Right lobe of liver (tissue), 6 donors: Measurements from ENCODE around the gene FHIT. TPM values are rescaled to one million over a fixed set of nuclear protein-coding genes. Genes with fewer than 3 reads are reported as not detected.

Experiments
- ATAC-seq, 4 donors: fragments of 200-7000 bp; cut with Tn5 transposase; one replicate each; pipeline ENCODE4 v1.9.1; 2020; ENCODE audit warnings: mild to moderate bottlenecking in 4 of 4, moderate library complexity in 4 of 4
- DNase-seq, 3 donors: peaks; one replicate each; pipeline ENCODE4 v3.0.0-alpha.2; 2020
- H3K27ac ChIP-seq, 3 donors: fragments of 200-600 bp; one replicate each; pipeline ENCODE4 v1.8.0; 2022
- H3K27me3 ChIP-seq, 2 donors: fragments of 200-600 bp; one replicate each; pipeline ENCODE4 v1.8.0; 2022
- H3K36me3 ChIP-seq, 4 donors: fragments of 200-600 bp; sonication (generic) in 1 of 4; one replicate each; pipeline versions ENCODE4 v1.5.1 to v1.8.0; 2017 to 2022; ENCODE audit warnings: control low read depth in 1 of 4
- H3K4me1 ChIP-seq, 4 donors: fragments of 200-600 bp; sonication (generic) in 1 of 4; one replicate each; pipeline versions ENCODE4 v1.5.1 to v1.8.0; 2017 to 2022; ENCODE audit warnings: control low read depth in 1 of 4
- H3K4me3 ChIP-seq, 3 donors: fragments of 200-600 bp; one replicate each; pipeline ENCODE4 v1.8.0; 2022
- H3K9me3 ChIP-seq, 4 donors: fragments of 200-600 bp; sonication (generic) in 1 of 4; one replicate each; pipeline versions ENCODE4 v1.5.1 to v1.8.0; 2017 to 2022; ENCODE audit warnings: control low read depth in 1 of 4
- POLR2A ChIP-seq: fragments of 450-650 bp; IDR thresholded peaks from one replicate; pipeline ENCODE4 v1.6.1; 2017; ENCODE audit warnings: antibody characterized with exemption, mild to moderate bottlenecking
- WGBS: methylation state at CpG from one replicate; pipeline ENCODE4 v1.1.6; 2018; ENCODE audit warnings: low coverage, low lambda C conversion rate; ENCODE audit not compliant: insufficient coverage; ENCODE audit errors: missing lambda C conversion rate; 5-methylcytosine and 5-hydroxymethylcytosine counted together
- intact Hi-C, 2 donors: fragments of 100-400 bp; cut with DNase I; formaldehyde crosslinking; loops; one replicate each; pipeline versions ENCODE4 v1.11.2 to v1.14.1; 2022
- total RNA-seq, 6 experiments: library from RNA; depleted of rRNA in 2 of 6; stranded (reverse); fragments of >200 nt in 2 of 6; fragmentation: NEBNext Ultra II Directional in 3 of 6; extraction: Animal tissue kit (Norgen Biotek cat#: 25700) in 3 of 6; gene quantifications; one replicate each; pipeline versions ENCODE4 v1.1.0 to v1.2.4, GENCODE V29; 2016 to 2023
- TF ChIP-seq, protein P1 (sequence below), 4 donors: fragments of 200-600 bp in 3 of 4; fragments of 450-650 bp in 1 of 4; IDR thresholded peaks; one replicate each; pipeline versions ENCODE4 v1.5.1 to v1.8.0; 2016 to 2022; ENCODE audit warnings: antibody characterized with exemption in 4 of 4, mild to moderate bottlenecking in 2 of 4
- donor health status: DM: no; HTN: yes; CAD: no.
- donor health status: DM: no; HTN: no; CAD: no.
- donor health status: DM: no; HTN: no; CAD: no.
- donor health status: DM: no; HTN: yes; CAD: no.
- donor health status: DM: no; HTN: yes; CAD: no.

FHIT gene
- total RNA-seq, 6 experiments from 2014 or later = 6.6 to 11.2 (median 8.0) TPM

DNA sequence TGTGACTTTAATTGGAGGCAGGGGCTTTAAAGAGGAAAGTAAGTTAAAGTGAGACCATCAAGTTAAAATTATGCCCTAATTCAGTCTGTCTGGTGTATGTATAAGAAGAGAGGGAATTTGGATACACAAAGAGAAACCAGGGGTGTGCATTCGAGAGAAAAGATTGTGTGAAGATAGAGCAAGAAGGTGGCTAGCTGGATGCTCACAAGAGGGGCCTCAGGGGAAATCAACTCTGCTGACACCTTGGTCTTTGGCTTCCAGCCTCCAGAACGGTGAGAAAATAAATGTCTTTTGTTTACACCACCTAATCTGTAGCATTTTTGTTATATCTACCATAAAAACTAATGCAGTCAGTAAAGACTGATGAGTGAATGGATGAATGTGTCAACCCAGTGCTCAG lies 1294.1 kb downstream of the FHIT start:
- Histone ChIP-seq H3K9me3 (no peaks in the 10 kb centered on the region), H3K36me3 (no peaks in the 10 kb centered on the region), H3K27ac (no peak overlapping the region), H3K4me1 (no peaks in the 10 kb centered on the region), H3K4me3 (no peak overlapping the region), H3K27me3 (no peaks in the 10 kb centered on the region)
- intact Hi-C loops = no loop called here
- ATAC-seq = no peak
- TF ChIP-seq, protein P1, sequence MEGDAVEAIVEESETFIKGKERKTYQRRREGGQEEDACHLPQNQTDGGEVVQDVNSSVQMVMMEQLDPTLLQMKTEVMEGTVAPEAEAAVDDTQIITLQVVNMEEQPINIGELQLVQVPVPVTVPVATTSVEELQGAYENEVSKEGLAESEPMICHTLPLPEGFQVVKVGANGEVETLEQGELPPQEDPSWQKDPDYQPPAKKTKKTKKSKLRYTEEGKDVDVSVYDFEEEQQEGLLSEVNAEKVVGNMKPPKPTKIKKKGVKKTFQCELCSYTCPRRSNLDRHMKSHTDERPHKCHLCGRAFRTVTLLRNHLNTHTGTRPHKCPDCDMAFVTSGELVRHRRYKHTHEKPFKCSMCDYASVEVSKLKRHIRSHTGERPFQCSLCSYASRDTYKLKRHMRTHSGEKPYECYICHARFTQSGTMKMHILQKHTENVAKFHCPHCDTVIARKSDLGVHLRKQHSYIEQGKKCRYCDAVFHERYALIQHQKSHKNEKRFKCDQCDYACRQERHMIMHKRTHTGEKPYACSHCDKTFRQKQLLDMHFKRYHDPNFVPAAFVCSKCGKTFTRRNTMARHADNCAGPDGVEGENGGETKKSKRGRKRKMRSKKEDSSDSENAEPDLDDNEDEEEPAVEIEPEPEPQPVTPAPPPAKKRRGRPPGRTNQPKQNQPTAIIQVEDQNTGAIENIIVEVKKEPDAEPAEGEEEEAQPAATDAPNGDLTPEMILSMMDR (IDR thresholded peaks at IDR 0.05) = no peak
- no peak for TF ChIP-seq POLR2A
- no peak for DNase-seq
- 30% methylated on average over 1 of the region's 2 CpGs for WGBS

DNA sequence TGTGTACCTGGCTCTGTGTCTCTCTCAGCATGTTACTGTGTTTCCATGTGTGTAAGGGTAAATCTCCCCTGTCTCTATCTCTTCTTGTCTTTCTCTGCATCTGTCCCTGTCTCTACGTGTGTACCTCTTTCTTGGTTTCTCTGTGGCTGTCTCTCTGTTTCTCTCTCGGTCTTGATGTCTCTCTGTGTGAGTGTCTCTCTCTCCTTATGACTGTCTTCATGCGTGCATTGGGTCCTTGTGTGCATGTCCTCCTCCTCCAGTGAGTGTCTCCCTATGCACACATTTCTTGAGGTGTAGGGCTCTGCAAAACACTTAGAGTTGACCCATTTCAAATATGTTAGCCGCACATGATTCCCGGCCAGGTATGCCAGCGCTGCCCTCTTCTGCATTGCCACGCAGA lies 1298.1 kb downstream of the FHIT start:
- WGBS = 83% methylated on average over 7 of the region's 7 CpGs
- DNase-seq (no peak), ATAC-seq (no peak)
- Histone ChIP-seq H3K36me3 (no peaks in the 10 kb centered on the region), H3K4me1 (no peaks in the 10 kb centered on the region), H3K27ac (no peak overlapping the region), H3K9me3 (no peaks in the 10 kb centered on the region), H3K4me3 (no peak overlapping the region), H3K27me3 (no peaks in the 10 kb centered on the region)
- TF ChIP-seq, protein P1 (IDR thresholded peaks at IDR 0.05) = no peak
- TF ChIP-seq POLR2A = no peak
- intact Hi-C loops = no loop called here

DNA sequence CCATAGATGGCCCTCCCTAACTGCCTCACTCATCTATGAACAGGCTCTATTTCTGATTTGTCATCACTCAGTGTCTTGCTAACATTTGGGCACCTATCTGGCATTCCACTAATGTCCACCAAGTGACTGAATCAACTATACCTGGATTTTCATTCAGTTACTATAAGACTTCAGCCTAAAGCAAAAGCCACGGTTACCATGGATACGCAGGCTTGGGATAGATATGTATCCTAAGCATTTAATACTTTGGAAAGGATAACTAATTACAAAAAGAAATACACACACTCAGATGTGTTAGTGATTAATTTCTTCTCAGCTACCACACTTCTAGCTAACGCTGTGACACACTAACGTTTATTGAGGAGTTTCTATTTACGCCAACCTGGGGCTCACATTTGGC lies 1301.9 kb downstream of the FHIT start:
- WGBS = 72% methylated on average over 5 of the region's 5 CpGs
- ATAC-seq = no peak
- TF ChIP-seq, protein P1 (IDR thresholded peaks at IDR 0.05) = no peak
- no peak for TF ChIP-seq POLR2A
- H3K27ac ChIP-seq = no peak overlapping the region
- intact Hi-C loops = no loop called here
- DNase-seq = no peak
- no peaks in the 10 kb centered on the region for H3K9me3 ChIP-seq
- H3K4me3 ChIP-seq = no peak overlapping the region
- no peaks in the 10 kb centered on the region for H3K27me3 ChIP-seq
- no peaks in the 10 kb centered on the region for H3K4me1 ChIP-seq
- no peaks in the 10 kb centered on the region for H3K36me3 ChIP-seq

DNA sequence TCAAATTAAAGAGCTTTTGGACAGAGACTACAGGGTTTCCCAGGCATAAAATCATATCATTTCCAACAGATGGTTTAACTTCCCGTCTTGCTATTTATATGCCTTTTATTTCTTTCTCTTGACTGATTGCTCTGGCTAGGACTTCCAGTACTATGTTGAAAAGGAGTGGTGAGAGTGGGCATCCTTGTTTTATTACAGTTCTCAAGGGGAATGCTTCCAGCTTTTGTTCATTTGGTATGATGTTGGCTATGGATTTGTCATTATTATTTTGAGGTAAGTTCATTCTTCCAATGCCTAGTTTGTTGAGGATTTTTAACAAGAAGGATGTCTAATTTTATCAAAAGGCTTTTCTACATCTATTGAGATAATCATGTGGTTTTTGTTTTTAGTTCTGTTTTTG lies 1304.9 kb downstream of the FHIT start:
- TF ChIP-seq, protein P1 (IDR thresholded peaks at IDR 0.05) = no peak
- no peak for TF ChIP-seq POLR2A
- 50% methylated on average over 1 of the region's 1 CpG for WGBS
- H3K27ac ChIP-seq = no peak overlapping the region

DNA sequence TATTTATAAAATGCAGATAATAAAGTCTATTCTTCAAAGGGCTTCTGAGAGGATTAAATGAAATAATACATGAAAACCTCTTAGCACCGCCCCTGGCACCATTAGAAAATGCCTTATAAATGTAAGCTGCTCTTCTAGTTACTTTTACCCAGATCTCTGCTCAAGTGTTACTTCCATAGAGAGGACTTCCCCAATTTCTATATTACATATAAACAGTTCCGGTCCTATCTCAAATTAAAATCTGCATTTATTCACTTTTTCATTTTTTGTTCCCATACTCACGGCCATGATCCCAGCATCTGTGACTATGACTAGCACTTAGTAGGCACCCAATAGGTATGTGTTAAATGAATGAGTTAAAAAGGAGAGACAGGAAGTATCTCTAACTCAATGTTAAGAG lies 1310.5 kb downstream of the FHIT start:
- no peaks in the 10 kb centered on the region for H3K27me3 ChIP-seq
- TF ChIP-seq, protein P1 (IDR thresholded peaks at IDR 0.05) = no peak
- no peak for TF ChIP-seq POLR2A
- H3K27ac ChIP-seq = no peak overlapping the region
- H3K4me3 ChIP-seq = no peak overlapping the region
- DNase-seq (no peak), ATAC-seq (no peak)
- intact Hi-C loops = no loop called here
- 73% methylated on average over 3 of the region's 3 CpGs for WGBS
- no peaks in the 10 kb centered on the region for H3K9me3 ChIP-seq
- H3K36me3 ChIP-seq = no peaks in the 10 kb centered on the region
- H3K4me1 ChIP-seq = no peaks in the 10 kb centered on the region

More for the DNA sequence above, 1304.9 kb downstream of the FHIT start:
- Histone ChIP-seq H3K4me3 (no peak overlapping the region), H3K27me3 (no peaks in the 10 kb centered on the region), H3K36me3 (no peaks in the 10 kb centered on the region), H3K9me3 (no peaks in the 10 kb centered on the region), H3K4me1 (no peaks in the 10 kb centered on the region)
- intact Hi-C loops = no loop called here
- ATAC-seq (no peak), DNase-seq (no peak)
